Endothelial cell (in vitro differentiated cells): ENCODE results near the gene LRRC14B. TPM values are rescaled to one million over a fixed set of nuclear protein-coding genes. Genes with fewer than 3 reads are reported as not detected.
"Not testable (repeated sequence)": the region's sequence is repeated elsewhere in the genome, so short reads cannot be mapped to it uniquely, and the experiment has no call there.

Experiments used
- DNase-seq: peaks from one replicate; pipeline ENCODE4 v3.0.0; 2021; ENCODE audit warnings: low spot score
- H3K27ac Mint-ChIP-seq: one replicate; pipeline ENCODE4 v1.8.0; 2021; ENCODE audit warnings: mixed read lengths, inconsistent platforms; ENCODE audit not compliant: unreplicated experiment
- H3K27me3 Mint-ChIP-seq: one replicate; pipeline ENCODE4 v1.8.0; 2021; ENCODE audit warnings: mild to moderate bottlenecking, moderate library complexity, mixed read lengths, inconsistent platforms; ENCODE audit not compliant: unreplicated experiment
- H3K36me3 Mint-ChIP-seq: one replicate; pipeline ENCODE4 v1.8.0; 2021; ENCODE audit warnings: mild to moderate bottlenecking, low read depth, mixed read lengths, inconsistent platforms; ENCODE audit not compliant: unreplicated experiment
- H3K4me1 Mint-ChIP-seq: one replicate; pipeline ENCODE4 v1.8.0; 2021; ENCODE audit warnings: mild to moderate bottlenecking, mixed read lengths, inconsistent platforms; ENCODE audit not compliant: unreplicated experiment
- H3K4me3 Mint-ChIP-seq: one replicate; pipeline ENCODE4 v1.8.0; 2021; ENCODE audit warnings: mild to moderate bottlenecking, mixed read lengths, inconsistent platforms; ENCODE audit not compliant: unreplicated experiment
- H3K9me3 Mint-ChIP-seq: one replicate; pipeline ENCODE4 v1.8.0; 2021; ENCODE audit warnings: mixed read lengths, inconsistent platforms; ENCODE audit not compliant: unreplicated experiment
- total RNA-seq: library from RNA; stranded (reverse); fragmentation: NEBNext Ultra II Directional; extraction: Animal tissue kit (Norgen Biotek cat#: 25700); gene quantifications from one replicate; pipeline ENCODE4 v1.2.1, GENCODE V29; 2021; ENCODE audit not compliant: unreplicated experiment
- TF ChIP-seq, protein P1 (sequence below): fragments of 200-600 bp; sonication (generic); IDR thresholded peaks from one replicate; pipeline ENCODE4 v1.5.0; 2021; ENCODE audit warnings: antibody characterized with exemption; ENCODE audit not compliant: unreplicated experiment

Gene LRRC14B
- total RNA-seq, 1 donor from 2014 or later, result not detected

DNA sequence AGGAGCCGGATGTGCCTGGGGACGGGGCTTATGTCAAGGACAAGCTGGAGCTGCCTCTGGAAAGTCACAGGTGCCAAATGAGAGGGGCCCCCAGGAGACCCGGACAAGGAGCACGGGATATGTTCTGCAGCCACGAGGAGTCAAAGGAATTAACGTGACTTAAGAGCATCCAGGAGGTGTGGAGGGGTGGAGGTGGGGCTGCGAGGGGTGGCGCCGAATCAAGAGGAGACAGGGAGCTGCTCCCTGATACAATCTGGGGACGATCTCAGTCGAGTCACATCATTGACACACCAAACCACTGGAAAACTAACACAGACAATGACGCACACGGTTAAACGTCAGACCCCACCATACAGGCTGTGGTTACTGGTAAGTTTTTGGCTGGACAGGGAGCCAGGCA lies 16.3 kb downstream of the LRRC14B start:
- H3K4me3 Mint-ChIP-seq, result no peak overlapping the region
- H3K4me1 Mint-ChIP-seq, result no peaks in the 10 kb centered on the region
- H3K27me3 Mint-ChIP-seq, result peaks cover 8% of the 10 kb centered on the region
- H3K9me3 Mint-ChIP-seq, result no peaks in the 10 kb centered on the region
- H3K27ac Mint-ChIP-seq, result no peak overlapping the region
- no peak for DNase-seq
- H3K36me3 Mint-ChIP-seq, result peaks cover 20% of the 10 kb centered on the region
- TF ChIP-seq, protein P1, sequence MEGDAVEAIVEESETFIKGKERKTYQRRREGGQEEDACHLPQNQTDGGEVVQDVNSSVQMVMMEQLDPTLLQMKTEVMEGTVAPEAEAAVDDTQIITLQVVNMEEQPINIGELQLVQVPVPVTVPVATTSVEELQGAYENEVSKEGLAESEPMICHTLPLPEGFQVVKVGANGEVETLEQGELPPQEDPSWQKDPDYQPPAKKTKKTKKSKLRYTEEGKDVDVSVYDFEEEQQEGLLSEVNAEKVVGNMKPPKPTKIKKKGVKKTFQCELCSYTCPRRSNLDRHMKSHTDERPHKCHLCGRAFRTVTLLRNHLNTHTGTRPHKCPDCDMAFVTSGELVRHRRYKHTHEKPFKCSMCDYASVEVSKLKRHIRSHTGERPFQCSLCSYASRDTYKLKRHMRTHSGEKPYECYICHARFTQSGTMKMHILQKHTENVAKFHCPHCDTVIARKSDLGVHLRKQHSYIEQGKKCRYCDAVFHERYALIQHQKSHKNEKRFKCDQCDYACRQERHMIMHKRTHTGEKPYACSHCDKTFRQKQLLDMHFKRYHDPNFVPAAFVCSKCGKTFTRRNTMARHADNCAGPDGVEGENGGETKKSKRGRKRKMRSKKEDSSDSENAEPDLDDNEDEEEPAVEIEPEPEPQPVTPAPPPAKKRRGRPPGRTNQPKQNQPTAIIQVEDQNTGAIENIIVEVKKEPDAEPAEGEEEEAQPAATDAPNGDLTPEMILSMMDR, result no peak

DNA sequence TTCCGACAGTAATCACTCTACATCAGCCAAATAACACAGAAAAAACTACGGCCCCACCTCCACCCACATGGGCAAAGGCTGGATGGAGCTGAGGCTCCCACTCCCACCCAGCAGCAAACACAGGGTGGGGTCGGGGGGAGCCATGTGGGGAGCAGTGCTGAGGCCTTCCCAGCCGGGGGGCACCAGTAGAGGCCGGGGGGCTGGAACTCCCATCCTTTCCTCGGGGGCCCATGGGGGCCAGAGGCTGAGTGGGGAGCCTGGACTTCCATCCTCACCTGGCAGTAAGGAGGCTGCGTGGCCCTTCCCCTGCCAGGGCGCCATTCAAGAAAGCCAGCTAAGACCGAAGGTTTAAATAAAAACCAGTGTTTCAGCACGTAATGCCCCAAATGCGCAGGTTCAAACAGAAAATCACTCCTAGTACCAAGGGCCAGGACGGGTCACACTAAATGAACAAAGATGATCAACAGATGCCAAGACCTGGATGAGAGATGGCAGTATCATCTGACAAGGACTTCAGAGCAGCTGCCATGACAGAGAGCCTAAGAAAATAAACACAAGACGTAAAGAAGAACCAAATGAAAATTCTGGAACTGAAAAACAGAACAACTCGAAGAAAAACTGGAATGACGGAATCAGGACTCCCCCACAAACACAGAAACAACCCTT lies 17.3 kb downstream of the LRRC14B start:
- Mint-ChIP-seq H3K9me3 (no peaks in the 10 kb centered on the region), H3K27me3 (peaks cover 8% of the 10 kb centered on the region), H3K27ac (no peak overlapping the region), H3K4me3 (no peak overlapping the region), H3K4me1 (no peaks in the 10 kb centered on the region), H3K36me3 (peaks cover 19% of the 10 kb centered on the region)
- TF ChIP-seq, protein P1, result no peak
- DNase-seq, result no peak

DNA sequence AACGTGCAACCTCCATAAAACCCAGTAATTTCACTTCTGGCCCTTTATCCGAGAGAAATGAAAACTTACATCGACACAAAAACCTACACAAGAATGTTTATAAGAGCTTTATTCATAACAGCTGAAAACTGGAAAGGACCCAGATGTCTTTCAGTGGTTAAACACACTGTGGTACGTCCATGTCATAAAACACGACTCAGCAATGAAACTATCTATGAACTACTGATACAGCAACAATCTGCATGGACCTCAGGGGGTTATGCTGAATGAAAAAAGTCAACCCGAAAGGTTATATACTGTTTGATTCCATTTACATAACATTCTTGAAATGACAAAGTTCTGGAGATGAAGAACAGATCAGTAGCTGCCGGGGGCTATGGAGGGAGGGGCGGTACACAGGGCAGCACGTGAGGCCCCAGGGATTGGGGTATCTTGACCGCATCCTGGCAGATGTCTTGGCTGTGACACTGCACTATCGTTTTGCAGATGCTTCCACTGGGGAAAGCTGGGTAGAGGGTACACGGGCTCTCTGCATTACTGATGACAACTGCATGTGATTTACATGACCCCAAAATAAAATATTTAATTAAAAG lies 22.6 kb downstream of the LRRC14B start:
- no peaks in the 10 kb centered on the region for H3K9me3 Mint-ChIP-seq
- no peak overlapping the region for H3K27ac Mint-ChIP-seq
- peaks cover 8% of the 10 kb centered on the region for H3K36me3 Mint-ChIP-seq
- H3K4me1 Mint-ChIP-seq, result peaks cover 5% of the 10 kb centered on the region
- H3K27me3 Mint-ChIP-seq, result peaks cover 8% of the 10 kb centered on the region
- TF ChIP-seq, protein P1, result no peak
- DNase-seq, result no peak
- no peak overlapping the region for H3K4me3 Mint-ChIP-seq

DNA sequence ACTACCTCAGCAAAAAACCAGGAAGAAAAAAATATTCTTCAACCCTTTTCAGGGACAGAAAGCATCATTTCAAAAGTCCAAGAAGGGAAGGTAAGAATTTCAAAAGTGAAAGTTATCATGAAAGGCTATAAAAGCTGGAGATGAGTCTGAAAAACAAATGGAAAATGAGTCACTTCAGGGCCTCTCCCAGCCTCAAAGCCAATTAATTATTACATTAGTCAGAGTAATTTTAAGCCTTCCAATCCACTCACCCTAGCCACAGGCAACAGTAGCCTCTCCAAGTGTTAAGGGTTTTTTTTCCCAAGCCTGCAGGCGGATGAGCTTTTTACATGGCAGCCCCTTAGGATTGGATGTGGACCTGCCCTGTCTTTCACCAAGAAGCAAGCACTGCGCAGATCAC lies 24.0 kb downstream of the LRRC14B start:
- DNase-seq, H3K27ac Mint-ChIP-seq, H3K36me3 Mint-ChIP-seq, H3K4me1 Mint-ChIP-seq, H3K4me3 Mint-ChIP-seq, H3K9me3 Mint-ChIP-seq, H3K27me3 Mint-ChIP-seq: not testable (repeated sequence)

DNA sequence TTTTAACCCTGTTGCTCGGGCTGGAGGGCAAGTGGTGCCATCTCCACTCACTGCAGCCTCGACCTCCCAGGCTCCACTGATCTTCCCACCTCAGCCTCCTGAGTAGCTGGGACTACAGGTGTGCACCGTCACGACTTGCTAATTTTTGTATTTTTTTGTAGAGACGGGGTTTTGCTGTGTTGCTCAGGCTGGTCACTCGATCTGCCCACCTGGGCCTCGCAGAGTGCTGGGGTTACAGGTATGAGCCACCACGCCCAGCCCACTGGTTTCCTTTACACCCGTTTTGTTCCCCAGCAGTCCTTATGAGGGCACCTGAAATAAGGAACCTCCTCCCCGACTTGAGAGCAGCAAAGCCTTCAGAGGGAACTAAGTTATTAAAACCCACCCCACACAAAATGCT lies 24.8 kb downstream of the LRRC14B start:
- DNase-seq, H3K9me3 Mint-ChIP-seq, H3K36me3 Mint-ChIP-seq, H3K4me3 Mint-ChIP-seq, H3K27ac Mint-ChIP-seq, H3K27me3 Mint-ChIP-seq, H3K4me1 Mint-ChIP-seq: not testable (repeated sequence)

DNA sequence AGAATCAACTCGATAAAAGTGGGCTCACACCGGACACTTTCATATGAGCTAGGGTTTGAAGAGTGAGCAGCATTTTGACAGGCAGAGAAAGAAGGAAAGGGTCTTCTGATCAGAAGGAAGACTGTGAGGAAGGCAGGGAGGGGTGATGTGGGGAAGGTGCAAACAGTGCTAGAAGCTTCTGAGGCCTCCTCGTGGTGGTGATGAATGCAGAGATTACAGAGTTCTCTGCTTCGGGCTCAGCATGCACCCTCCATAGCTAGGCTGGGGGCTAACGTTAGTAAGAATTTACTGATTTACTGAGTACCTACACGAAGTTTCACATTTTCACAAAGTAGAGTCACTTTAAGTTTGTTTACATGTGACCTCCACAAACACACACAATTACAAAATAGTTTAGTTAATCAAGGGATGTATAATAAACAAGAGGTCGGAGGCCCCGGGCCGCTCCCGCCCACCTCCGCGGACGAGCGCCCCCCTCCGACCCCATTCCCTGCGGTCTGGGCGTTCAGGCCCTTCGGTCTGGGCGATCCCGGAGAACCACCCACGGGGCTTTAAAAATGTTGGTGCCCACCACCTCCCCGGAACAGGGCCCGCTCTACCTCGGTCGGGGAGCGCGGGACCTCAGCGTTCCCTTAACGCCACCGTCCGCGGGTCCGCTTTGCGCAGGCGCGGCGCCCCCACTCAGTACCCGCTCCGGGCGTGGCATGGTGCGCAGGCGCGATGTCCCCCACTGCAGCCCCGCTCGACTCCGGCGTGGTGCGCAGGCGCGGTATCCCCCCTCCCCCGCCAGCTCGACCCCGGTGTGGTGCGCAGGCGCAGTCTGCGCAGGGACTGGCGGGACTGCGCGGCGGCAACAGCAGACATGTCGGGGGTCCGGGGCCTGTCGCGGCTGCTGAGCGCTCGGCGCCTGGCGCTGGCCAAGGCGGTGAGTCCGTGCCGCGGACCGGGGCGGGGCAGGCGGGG lies 26.5 kb downstream of the LRRC14B start, which contains the start of the genes CCDC127 and SDHA:
Gene CCDC127 (minus strand): TSS at position 660 of the 963 bp plus-strand sequence. CDS start 1,304 bp downstream, outside the sequence.
Gene SDHA (plus strand): TSS at position 827 of the 963 bp plus-strand sequence. CDS start 36 bp downstream, at position 863.
- not testable (repeated sequence) for H3K27me3 Mint-ChIP-seq, H3K36me3 Mint-ChIP-seq, H3K9me3 Mint-ChIP-seq
- Mint-ChIP-seq H3K27ac (peak within 1 kb of the TSS; percentile 72), H3K4me1 (peaks cover 10% of the 10 kb centered on the region), H3K4me3 (peak within 1 kb of the TSS; percentile 98)
- peak; percentile 100 for DNase-seq
